SK-N-SH treated with all-trans-retinoic acid at 6 μM for 48 hours (cell line): Measurements from ENCODE around the gene OR2S2.
"Not testable (repeated sequence)": the region's sequence is repeated elsewhere in the genome, so short reads cannot be mapped to it uniquely, and the experiment has no call there.

ENCODE experiments used
- ATAC-seq: fragments of 200-7000 bp; cut with Tn5 transposase; 3 replicates; pipeline ENCODE4 v1.9.1; 2020; ENCODE audit warnings: mild to moderate bottlenecking, moderate library complexity
- ARNTL ChIP-seq: fragments of 450-650 bp; formaldehyde crosslinking; IDR thresholded peaks from 2 replicates; pipeline ENCODE4 v1.5.0; 2020; ENCODE audit warnings: low read depth, mild to moderate bottlenecking, moderate library complexity, borderline replicate concordance
- BACH2 ChIP-seq: fragments of 250-450 bp; sonication (Bioruptor Pico); IDR thresholded peaks from 2 replicates; pipeline ENCODE4 v1.9.0; 2021; ENCODE audit warnings: mild to moderate bottlenecking, borderline replicate concordance
- CSRNP3 ChIP-seq: fragments of 250-450 bp; sonication (Bioruptor Pico); IDR thresholded peaks from 2 replicates; pipeline ENCODE4 v1.5.1; 2021; ENCODE audit warnings: mild to moderate bottlenecking, moderate library complexity
- ESRRG ChIP-seq: fragments of 250-450 bp; sonication (Bioruptor Pico); IDR thresholded peaks from 2 replicates; pipeline ENCODE4 v1.6.1; 2021; ENCODE audit warnings: mild to moderate bottlenecking
- GLIS3 ChIP-seq: fragments of 250-450 bp; sonication (Bioruptor Pico); IDR thresholded peaks from 2 replicates; pipeline ENCODE4 v1.5.0; 2020; ENCODE audit warnings: mild to moderate bottlenecking, moderate library complexity
- PATZ1 ChIP-seq: fragments of 250-450 bp; sonication (Bioruptor Pico); IDR thresholded peaks from 2 replicates; pipeline ENCODE4 v1.8.0; 2020; ENCODE audit warnings: mild to moderate bottlenecking, moderate library complexity, borderline replicate concordance
- POU6F1 ChIP-seq: fragments of 250-450 bp; sonication (Bioruptor Pico); IDR thresholded peaks from 2 replicates; pipeline ENCODE4 v1.8.0; 2021; ENCODE audit warnings: low read depth, mild to moderate bottlenecking, moderate library complexity, borderline replicate concordance
- SNAI2 ChIP-seq: fragments of 250-450 bp; sonication (Bioruptor Pico); IDR thresholded peaks from 2 replicates; pipeline ENCODE4 v1.5.0; 2020; ENCODE audit warnings: mild to moderate bottlenecking, moderate library complexity
- TCF4 ChIP-seq: fragments of 250-450 bp; sonication (Bioruptor Pico); IDR thresholded peaks from 2 replicates; pipeline ENCODE4 v1.8.0; 2021; ENCODE audit warnings: mild to moderate bottlenecking, moderate library complexity, borderline replicate concordance
- ZC3H10 ChIP-seq: fragments of 250-450 bp; sonication (Bioruptor Pico); IDR thresholded peaks from 2 replicates; pipeline ENCODE4 v1.5.1; 2021; ENCODE audit warnings: mild to moderate bottlenecking, moderate library complexity
- ZFP3 ChIP-seq: fragments of 250-450 bp; sonication (Bioruptor Pico); IDR thresholded peaks from 2 replicates; pipeline ENCODE4 v1.5.0; 2020; ENCODE audit warnings: mild to moderate bottlenecking, moderate library complexity
- ZFP30 ChIP-seq: fragments of 450-650 bp; formaldehyde crosslinking; IDR thresholded peaks from 2 replicates; pipeline ENCODE4 v1.5.0; 2022; ENCODE audit warnings: mild to moderate bottlenecking, moderate library complexity
- ZNF565 ChIP-seq: fragments of 450-650 bp; formaldehyde crosslinking; conservative IDR thresholded peaks from 2 replicates; pipeline ENCODE4 v1.5.0; 2020; ENCODE audit warnings: low read depth, mild to moderate bottlenecking, moderate library complexity
- ZNF70 ChIP-seq: fragments of 450-650 bp; formaldehyde crosslinking; IDR thresholded peaks from 2 replicates; pipeline ENCODE4 v1.5.0; 2020; ENCODE audit warnings: mild to moderate bottlenecking, moderate library complexity
- TF ChIP-seq, protein P1 (sequence below): fragments of 250-450 bp; sonication (Bioruptor Pico); IDR thresholded peaks from 2 replicates; pipeline ENCODE4 v1.5.1; 2020; ENCODE audit warnings: low read depth, mild to moderate bottlenecking, moderate library complexity
- TF ChIP-seq, protein P2 (sequence below): fragments of 250-450 bp; sonication (Bioruptor Pico); IDR thresholded peaks from 2 replicates; pipeline ENCODE4 v1.5.0; 2020; ENCODE audit warnings: mild to moderate bottlenecking, moderate library complexity

Gene OR2S2

DNA sequence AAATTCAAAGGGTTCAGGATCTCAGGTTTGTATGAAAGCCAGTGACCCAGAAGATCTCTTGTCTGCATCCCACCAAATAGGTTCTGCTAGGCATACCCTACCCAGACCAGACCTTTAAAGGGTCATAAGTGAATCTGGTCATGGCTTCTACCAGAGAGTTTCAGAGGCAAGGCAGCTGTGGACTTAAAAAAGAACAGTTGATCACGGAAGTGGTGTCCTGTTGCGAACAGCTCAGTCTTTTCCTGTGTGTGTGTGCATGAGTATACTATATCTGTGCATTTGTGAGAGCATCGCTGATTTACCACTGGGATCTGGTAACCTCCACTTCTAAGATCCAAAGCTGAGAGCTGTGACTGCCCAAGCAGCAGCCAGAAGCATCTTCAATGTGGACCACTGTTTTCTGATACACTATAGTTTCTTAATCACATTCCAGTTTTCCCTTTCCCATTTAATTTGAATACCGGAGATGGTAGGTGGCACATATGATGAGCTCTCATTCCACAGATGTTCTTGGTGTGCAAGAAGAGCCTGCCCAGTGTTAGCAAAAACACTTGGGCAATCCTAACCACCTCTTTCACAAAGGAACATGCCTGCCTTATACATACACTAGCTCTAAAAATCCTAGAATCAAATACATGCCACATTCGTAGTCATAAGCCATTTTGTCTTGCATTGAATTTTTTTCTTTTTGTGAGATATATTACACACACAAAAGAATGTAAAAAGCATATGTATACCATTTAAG is 36.2 kb upstream of the OR2S2 start (continued):
- no peak for TF ChIP-seq ZNF70 (CRISPR knock-in tag)

DNA sequence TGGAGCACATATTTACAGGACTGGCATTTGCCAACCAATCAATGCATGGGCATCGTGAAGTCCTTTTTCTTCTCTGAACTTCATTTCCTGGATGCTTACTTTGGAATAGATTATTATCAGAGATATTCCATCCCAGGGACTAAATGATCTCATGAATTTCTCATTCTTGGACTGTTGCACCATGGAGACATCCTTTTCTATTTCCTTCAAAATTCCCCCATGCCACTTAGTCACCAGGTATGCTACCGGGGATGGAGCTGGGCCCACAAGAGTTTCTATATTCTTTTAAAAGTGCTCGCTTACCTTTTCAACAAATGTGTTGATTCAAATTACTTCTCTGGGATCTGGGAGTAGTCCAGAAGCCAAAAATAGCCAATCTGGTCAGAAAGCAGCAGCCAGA is 35.2 kb upstream of the OR2S2 start:
- not testable (repeated sequence) for ATAC-seq

GRCh38 chr9:35990155-35990554 is 32.2 kb upstream of the OR2S2 start:
- TF ChIP-seq SNAI2 (CRISPR knock-in tag): no peak
- no peak for TF ChIP-seq ZFP30
- TF ChIP-seq ZNF70 (CRISPR knock-in tag): no peak
- no peak for TF ChIP-seq TCF4 (CRISPR knock-in tag)
- TF ChIP-seq ZFP3: no peak
- no peak for TF ChIP-seq CSRNP3
- TF ChIP-seq ZC3H10 (CRISPR knock-in tag): no peak
- no peak for TF ChIP-seq ESRRG (CRISPR knock-in tag)
- no peak for TF ChIP-seq GLIS3
- TF ChIP-seq, protein P1, sequence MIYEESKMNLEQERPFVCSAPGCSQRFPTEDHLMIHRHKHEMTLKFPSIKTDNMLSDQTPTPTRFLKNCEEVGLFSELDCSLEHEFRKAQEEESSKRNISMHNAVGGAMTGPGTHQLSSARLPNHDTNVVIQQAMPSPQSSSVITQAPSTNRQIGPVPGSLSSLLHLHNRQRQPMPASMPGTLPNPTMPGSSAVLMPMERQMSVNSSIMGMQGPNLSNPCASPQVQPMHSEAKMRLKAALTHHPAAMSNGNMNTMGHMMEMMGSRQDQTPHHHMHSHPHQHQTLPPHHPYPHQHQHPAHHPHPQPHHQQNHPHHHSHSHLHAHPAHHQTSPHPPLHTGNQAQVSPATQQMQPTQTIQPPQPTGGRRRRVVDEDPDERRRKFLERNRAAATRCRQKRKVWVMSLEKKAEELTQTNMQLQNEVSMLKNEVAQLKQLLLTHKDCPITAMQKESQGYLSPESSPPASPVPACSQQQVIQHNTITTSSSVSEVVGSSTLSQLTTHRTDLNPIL (CRISPR knock-in tag): no peak
- TF ChIP-seq ZNF565 (CRISPR knock-in tag): no peak
- no peak for TF ChIP-seq ARNTL
- ATAC-seq: no peak

DNA sequence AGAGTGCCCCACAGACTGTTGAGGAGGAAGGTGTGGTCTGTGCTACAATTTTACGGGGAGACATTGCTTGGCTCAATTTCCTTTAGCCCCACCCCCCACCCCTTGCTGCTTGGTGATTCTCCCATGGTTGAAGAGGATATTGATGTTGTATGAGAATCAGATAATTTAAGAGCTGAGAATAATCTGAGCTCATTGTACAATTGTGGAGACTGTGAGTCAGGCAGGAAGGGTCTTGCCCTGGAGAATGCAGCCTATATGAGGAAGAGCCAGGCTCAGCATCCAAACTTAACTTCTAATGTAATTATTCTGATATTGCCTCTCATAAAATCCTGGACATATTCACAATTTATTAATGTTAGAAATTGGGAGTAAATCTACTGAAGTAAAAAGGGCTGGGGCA is 26.1 kb upstream of the OR2S2 start:
- TF ChIP-seq ZNF70 (CRISPR knock-in tag) (no peak), PATZ1 (CRISPR knock-in tag) (no peak), ESRRG (CRISPR knock-in tag) (no peak), ARNTL (no peak), GLIS3 (no peak), CSRNP3 (no peak), POU6F1 (CRISPR knock-in tag) (no peak), ZFP30 (no peak), BACH2 (CRISPR knock-in tag) (no peak), ZC3H10 (CRISPR knock-in tag) (no peak)
- TF ChIP-seq, protein P2, sequence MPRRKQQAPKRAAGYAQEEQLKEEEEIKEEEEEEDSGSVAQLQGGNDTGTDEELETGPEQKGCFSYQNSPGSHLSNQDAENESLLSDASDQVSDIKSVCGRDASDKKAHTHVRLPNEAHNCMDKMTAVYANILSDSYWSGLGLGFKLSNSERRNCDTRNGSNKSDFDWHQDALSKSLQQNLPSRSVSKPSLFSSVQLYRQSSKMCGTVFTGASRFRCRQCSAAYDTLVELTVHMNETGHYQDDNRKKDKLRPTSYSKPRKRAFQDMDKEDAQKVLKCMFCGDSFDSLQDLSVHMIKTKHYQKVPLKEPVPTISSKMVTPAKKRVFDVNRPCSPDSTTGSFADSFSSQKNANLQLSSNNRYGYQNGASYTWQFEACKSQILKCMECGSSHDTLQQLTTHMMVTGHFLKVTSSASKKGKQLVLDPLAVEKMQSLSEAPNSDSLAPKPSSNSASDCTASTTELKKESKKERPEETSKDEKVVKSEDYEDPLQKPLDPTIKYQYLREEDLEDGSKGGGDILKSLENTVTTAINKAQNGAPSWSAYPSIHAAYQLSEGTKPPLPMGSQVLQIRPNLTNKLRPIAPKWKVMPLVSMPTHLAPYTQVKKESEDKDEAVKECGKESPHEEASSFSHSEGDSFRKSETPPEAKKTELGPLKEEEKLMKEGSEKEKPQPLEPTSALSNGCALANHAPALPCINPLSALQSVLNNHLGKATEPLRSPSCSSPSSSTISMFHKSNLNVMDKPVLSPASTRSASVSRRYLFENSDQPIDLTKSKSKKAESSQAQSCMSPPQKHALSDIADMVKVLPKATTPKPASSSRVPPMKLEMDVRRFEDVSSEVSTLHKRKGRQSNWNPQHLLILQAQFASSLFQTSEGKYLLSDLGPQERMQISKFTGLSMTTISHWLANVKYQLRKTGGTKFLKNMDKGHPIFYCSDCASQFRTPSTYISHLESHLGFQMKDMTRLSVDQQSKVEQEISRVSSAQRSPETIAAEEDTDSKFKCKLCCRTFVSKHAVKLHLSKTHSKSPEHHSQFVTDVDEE (CRISPR knock-in tag): no peak
- TF ChIP-seq, protein P1 (CRISPR knock-in tag): no peak
- no peak for ATAC-seq
